Motor neuron (in vitro differentiated cells): ENCODE results near the gene AHRR. TPM values are rescaled to one million over a fixed set of nuclear protein-coding genes. Genes with fewer than 3 reads are reported as not detected.
A peak's percentile ranks its signal among the peaks of the same experiment; 100 is the strongest.

Source experiments
- ATAC-seq, 8 experiments: fragments of 200-7000 bp; cut with Tn5 transposase; replicated peaks in 6 of 8; 2 replicates each; pipeline ENCODE4 v1.8.0; 2021; ENCODE audit warnings: mild to moderate bottlenecking in 8 of 8, moderate library complexity in 8 of 8
- H3K27ac ChIP-seq, 2 donors: fragments of 250-450 bp; sonication (Bioruptor Pico); 2 replicates each; pipeline ENCODE4 v1.9.0; 2021; ENCODE audit warnings: antibody characterized with exemption in 2 of 2, mild to moderate bottlenecking in 2 of 2, moderate library complexity in 1 of 2
- H3K4me1 ChIP-seq, 2 donors: fragments of 250-450 bp; sonication (Bioruptor Pico); replicated peaks in 1 of 2; 2 replicates each; pipeline ENCODE4 v1.6.1; 2021; ENCODE audit warnings: antibody characterized with exemption in 2 of 2, mild to moderate bottlenecking in 2 of 2, moderate library complexity in 1 of 2
- H3K4me3 ChIP-seq, 5 donors: fragments of 250-450 bp; sonication (Bioruptor Pico); 2 replicates each; pipeline ENCODE4 v1.9.0; 2021; ENCODE audit warnings: antibody characterized with exemption in 5 of 5, mild to moderate bottlenecking in 5 of 5, moderate library complexity in 4 of 5
- WGBS, 10 experiments: fragments of 450-650 bp; shearing (Covaris generic); methylation state at CpG; one replicate each; pipeline ENCODE4 v1.0.0; 2022; 5-methylcytosine and 5-hydroxymethylcytosine counted together
- in situ Hi-C, 9 experiments: fragments of 400-800 bp; cut with MboI; loops; one replicate each; pipeline ENCODE4 v1.15.0; 2021; ENCODE audit warnings: low sequenced_read_pairs in 9 of 9, low pct_unique_long_range_greater_than_20kb in 2 of 9; ENCODE audit not compliant: unreplicated experiment in 9 of 9
- total RNA-seq, 8 experiments: library from RNA; unstranded; fragments of 300-600 nt; gene quantifications; 2 replicates each; pipeline versions ENCODE4 v1.2.3 to v1.2.4, GENCODE V29; 2022

AHRR gene
- total RNA-seq, 8 experiments from 2014 or later, result 1.1 to 24.0 (median 1.6) TPM

DNA sequence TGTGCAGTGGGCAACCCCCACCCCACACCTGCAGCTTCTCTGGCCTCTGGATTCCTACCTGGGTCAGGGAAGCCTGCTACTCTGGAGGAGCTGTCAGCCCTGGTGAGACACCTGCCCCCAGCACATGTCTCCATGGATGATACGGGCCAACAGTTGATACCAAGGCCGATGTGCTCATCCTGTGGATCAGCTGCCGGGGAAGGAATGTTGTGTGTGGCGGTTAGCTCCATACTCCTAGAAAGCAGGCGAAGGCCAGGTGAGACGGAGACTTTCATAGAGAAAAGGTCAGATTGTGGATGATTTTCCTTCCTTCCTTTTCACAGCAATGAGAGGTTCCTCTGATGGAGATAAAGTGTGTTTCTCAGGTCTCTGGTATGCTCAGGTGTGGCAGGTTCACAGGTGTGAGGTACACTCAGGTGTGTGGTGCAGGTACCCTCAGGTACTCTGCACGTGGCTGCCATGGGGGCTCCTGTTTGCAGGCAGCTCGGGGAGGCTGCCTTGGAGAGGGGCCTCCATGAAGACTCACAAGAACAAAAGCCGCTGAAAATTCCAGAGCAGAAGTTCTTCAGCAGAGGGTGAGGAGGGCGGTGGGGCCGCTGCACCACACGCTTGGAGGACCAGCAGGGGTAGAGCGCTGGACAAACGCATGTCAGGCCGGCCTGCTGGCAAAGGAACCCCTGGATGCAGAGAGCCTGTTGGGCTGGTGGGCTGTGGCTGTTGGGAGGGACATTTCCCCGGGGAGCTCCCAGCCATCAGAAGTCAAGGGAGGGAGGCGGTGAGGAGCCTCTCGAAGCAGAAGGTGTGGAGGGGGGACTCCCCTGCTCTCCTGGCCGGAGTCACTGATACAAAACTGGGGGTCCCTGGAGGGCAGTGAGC is 5.1 kb upstream of the AHRR start:
- in situ Hi-C loops, result no loop called here
- ATAC-seq, result no peak
- no peak overlapping the region for H3K4me3 ChIP-seq
- peaks cover 4 to 9% of the 10 kb centered on the region in 2 donors for H3K4me1 ChIP-seq
- 60 to 100% (median 88%) methylated on average over 1 to 12 of the region's 19 CpGs; no CpG with 5 or more reads in 1 of the 10 experiments for WGBS, 10 experiments
- H3K27ac ChIP-seq, result no peak overlapping the region

- ATAC-seq, result peak; percentile 50 to 79 (median 68)
- WGBS, 10 experiments, result 30% methylated on average over 2 of the region's 26 CpGs; no CpG with 5 or more reads in 9 of the 10 experiments
- no peak overlapping the region for H3K27ac ChIP-seq
- in situ Hi-C loops, result no loop called here
- H3K4me1 ChIP-seq, result peaks cover 4 to 9% of the 10 kb centered on the region in 2 donors
- H3K4me3 ChIP-seq, result no peak overlapping the region
Observed at GRCh38 chr5:317086-317811, 4.3 kb upstream of the AHRR start.

- 70 to 80% methylated on average over 1 to 9 of the region's 15 CpGs; no CpG with 5 or more reads in 8 of the 10 experiments for WGBS, 10 experiments
- no peak overlapping the region for H3K4me3 ChIP-seq
- in situ Hi-C loops, result no loop called here
- peaks cover 4 to 9% of the 10 kb centered on the region in 2 donors for H3K4me1 ChIP-seq
- ATAC-seq, result peak in 1 of 8 experiments; percentile 1
- no peak overlapping the region for H3K27ac ChIP-seq
Observed at GRCh38 chr5:318341-318897, 3.1 kb upstream of the AHRR start.

GRCh38 chr5:318931-319601 is 2.4 kb upstream of the AHRR start:
- in situ Hi-C loops, result no loop called here
- H3K4me3 ChIP-seq, result no peak overlapping the region
- no peak overlapping the region for H3K27ac ChIP-seq
- 26 to 100% (median 56%) methylated on average over 1 to 10 of the region's 18 CpGs; no CpG with 5 or more reads in 5 of the 10 experiments for WGBS, 10 experiments
- no peak for ATAC-seq
- H3K4me1 ChIP-seq, result peaks cover 4 to 9% of the 10 kb centered on the region in 2 donors

DNA sequence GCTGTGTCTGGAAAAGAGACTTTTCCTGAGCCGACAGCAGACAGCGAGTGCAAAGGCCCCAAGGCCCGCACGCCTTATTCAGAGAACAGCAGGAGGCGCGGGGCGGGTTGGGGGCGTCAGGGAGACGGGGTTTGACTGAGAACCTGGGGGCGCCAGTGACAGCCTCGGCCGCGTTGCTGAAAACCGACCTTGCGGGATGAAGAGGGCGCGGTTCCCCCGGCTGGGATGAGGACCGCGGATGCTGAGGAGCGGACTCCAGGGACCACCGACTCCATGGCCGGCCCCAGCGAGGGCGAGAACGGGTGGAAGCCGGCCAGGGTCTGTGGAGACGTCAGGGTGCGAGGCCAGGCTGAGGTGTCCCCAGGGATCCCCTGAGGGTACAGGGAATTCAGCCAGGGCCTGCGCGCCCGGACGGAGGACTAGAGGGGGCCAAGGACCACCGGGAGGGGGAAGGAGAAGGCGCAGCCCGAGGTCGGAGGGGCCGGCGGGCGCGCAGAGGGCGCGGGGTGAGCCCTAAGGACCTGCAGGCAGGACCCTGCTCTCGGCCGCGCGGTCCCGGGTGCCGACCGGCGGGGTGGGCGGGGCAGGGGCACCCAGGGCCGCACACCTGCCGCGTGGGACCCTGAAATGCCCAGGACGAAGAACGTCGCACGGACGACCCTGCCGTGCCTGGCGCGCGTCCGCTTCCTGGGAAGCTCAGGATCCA is 837 bp upstream of the AHRR start:
- H3K4me1 ChIP-seq, result peaks cover 4 to 9% of the 10 kb centered on the region in 2 donors
- ATAC-seq, result peak in 5 of 8 experiments; percentile 1 to 5 (median 1)
- H3K4me3 ChIP-seq, result peak overlapping the region; percentile 37 to 69 (median 47)
- H3K27ac ChIP-seq, result no peak overlapping the region
- in situ Hi-C loops, result loop anchor here in 2 of 9 experiments (10.0 kb wide), 1 partner anchor 114 kb away; no protein-coding TSS in a partner anchor
- WGBS, 10 experiments, result 0 to 8% (median 0%) methylated on average over 1 to 4 of the region's 65 CpGs; no CpG with 5 or more reads in 7 of the 10 experiments

DNA sequence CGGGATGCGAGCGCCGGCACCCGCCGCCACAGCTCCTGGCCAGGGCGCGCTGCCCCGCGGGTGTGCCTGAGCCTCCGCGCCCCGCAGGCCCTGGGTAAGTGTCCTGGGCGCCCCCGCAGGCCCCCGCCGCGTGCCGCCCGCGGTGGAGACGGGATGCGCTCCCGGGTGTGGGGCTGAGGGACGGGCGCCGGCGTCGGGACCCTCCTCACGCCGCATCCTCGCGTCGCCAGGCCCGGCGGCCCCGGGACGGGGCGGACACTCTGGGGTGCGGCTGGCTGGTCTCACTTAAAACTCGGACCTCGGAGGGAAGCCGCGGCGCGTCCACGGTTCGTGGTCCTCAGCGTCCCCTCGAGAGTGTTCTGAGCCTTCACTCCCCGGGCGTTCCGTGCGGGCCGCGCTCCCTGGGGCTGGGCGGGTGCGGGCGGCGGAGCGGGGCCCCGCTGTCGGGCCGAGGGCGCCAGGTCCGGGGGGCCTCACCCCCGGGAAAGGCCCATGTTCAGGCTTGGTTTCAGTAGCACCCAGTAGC is 275 bp downstream of the AHRR start:
- peak overlapping the region; percentile 37 to 69 (median 47) for H3K4me3 ChIP-seq
- in situ Hi-C loops, result loop anchor here in 2 of 9 experiments (10.0 kb wide), 1 partner anchor 113 kb away; no protein-coding TSS in a partner anchor
- peaks cover 4 to 9% of the 10 kb centered on the region in 2 donors for H3K4me1 ChIP-seq
- no peak overlapping the region for H3K27ac ChIP-seq
- 0% methylated on average over 4 of the region's 67 CpGs; no CpG with 5 or more reads in 9 of the 10 experiments for WGBS, 10 experiments
- peak in 3 of 8 experiments; percentile 13 to 25 (median 22) for ATAC-seq

DNA sequence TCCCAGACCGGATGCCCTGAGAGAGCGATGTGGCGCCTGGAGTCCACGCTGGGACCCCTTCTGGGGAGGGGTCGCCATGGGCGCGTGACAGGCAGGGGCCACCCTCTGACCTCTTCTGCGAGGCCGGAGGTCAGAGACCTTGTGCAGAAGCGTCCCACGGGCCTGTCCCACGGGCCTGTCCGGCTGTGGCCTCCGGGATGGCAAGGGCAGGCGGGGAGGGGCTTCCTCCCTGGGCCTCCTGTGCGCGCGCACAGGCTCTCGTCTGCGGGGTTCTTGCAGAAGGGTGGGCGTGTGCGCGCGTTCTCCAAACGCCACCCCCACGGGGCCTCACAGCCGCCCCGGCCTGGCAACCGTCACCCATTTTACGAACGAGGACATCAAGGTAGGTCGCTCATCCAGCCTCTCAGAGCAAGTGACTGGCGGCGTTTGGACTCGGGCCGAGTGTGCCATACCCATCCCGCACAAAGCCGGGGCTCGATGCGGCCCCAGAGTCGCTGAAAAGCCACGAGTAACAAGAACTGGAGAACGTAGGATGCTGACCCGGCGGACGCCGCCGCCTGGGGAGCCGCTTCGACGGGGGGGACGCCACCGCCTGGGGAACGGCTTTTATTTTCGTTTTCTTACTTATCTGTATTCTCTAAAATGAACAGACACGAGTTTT is 897 bp downstream of the AHRR start:
- Histone ChIP-seq H3K4me3 (peak overlapping the region in 3 of 5 donors; percentile 47 to 69 (median 49)), H3K4me1 (peaks cover 2 to 7% of the 10 kb centered on the region in 2 donors), H3K27ac (no peak overlapping the region)
- in situ Hi-C loops, result loop anchor here in 2 of 9 experiments (10.0 kb wide), 1 partner anchor 112 kb away; no protein-coding TSS in a partner anchor
- peak in 1 of 8 experiments; percentile 9 for ATAC-seq
- 0 to 97% (median 41%) methylated on average over 1 to 28 of the region's 56 CpGs; no CpG with 5 or more reads in 3 of the 10 experiments for WGBS, 10 experiments

DNA sequence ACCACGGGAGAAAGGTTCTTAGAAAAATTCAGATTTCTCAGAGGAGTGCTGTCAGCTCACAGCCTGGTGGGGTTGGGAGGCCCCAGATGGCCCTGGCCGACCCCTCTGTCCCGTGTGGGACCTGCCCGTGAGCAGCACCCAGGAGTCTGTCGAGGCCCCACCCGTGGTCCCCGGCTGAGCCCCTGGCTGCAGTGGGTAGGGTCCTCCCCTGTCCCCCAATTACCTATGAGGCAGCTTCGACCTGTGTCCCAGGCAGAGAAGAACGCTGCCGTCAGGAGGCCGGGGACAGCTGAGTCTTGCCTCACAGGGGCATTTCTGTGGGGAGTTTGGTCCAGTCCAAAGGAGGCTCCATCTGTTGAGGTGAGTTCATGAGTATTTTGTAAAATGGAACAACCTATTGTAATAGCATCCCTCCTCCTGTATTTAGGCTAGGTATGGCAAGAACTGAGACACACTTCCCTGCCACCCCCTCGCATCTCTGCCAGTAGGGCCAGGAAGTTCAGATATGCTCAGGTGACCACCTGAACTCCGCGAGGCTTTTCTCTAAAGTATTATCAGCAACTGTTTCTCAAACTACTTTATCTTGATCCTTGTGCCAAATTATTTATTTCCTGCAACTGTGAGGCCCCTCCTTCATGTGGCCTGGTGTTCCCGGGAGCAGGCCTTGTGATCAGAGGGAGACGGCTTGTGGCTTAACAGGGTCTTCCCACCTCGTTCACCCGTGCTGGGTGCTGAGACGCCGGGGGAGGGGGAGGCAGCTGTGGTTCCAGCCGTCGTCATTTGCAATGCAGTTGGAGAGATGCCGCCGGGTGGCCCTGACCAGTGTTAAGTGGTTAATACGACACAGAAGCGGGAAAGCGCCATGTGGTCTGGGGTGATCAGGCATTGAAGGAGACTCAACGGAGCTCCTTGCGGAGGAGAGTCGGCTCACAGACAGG is 1.7 kb downstream of the AHRR start:
- no peak for ATAC-seq
- in situ Hi-C loops, result loop anchor here in 2 of 9 experiments (10.0 kb wide), 1 partner anchor 112 kb away; no protein-coding TSS in a partner anchor
- Histone ChIP-seq H3K4me3 (no peak overlapping the region), H3K27ac (no peak overlapping the region), H3K4me1 (peaks cover 0 to 6% of the 10 kb centered on the region in 2 donors)
- 36 to 100% (median 77%) methylated on average over 1 to 12 of the region's 30 CpGs; no CpG with 5 or more reads in 2 of the 10 experiments for whole genome bisulfite sequencing, 10 experiments

GRCh38 chr5:324736-325612 is 3.5 kb downstream of the AHRR start:
- ATAC-seq, result no peak
- in situ Hi-C loops, result loop anchor here in 2 of 9 experiments (10.0 kb wide), 1 partner anchor 110 kb away; no protein-coding TSS in a partner anchor
- H3K4me1 ChIP-seq, result peaks cover 0 to 6% of the 10 kb centered on the region in 2 donors
- no peak overlapping the region for H3K4me3 ChIP-seq
- H3K27ac ChIP-seq, result no peak overlapping the region
- 68 to 100% (median 95%) methylated on average over 1 to 5 of the region's 24 CpGs; no CpG with 5 or more reads in 6 of the 10 experiments for WGBS, 10 experiments

GRCh38 chr5:326109-326508 is 4.6 kb downstream of the AHRR start:
- ATAC-seq, result no peak
- WGBS, 10 experiments, result 73 to 100% (median 89%) methylated on average over 1 to 7 of the region's 7 CpGs
- peaks cover 0 to under 1% of the 10 kb centered on the region in 2 donors for H3K4me1 ChIP-seq
- in situ Hi-C loops, result loop anchor here in 2 of 9 experiments (10.0 kb wide), 1 partner anchor 109 kb away; no protein-coding TSS in a partner anchor
- no peak overlapping the region for H3K27ac ChIP-seq
- H3K4me3 ChIP-seq, result no peak overlapping the region
